NCI-H1417 (cell line): ENCODE results near the gene STRIT1.
"Not testable (repeated sequence)": the region's sequence is repeated elsewhere in the genome, so short reads cannot be mapped to it uniquely, and the experiment has no call there.

Experiments used
- DNase-seq, 3 experiments: peaks; one replicate each; lab custom pipeline; 2025; lab: John Stamatoyannopoulos, UW

The STRIT1 gene

GRCh38 chr3:155313300-155313699 is 19.8 kb upstream of the STRIT1 start:
- no peak for DNase-seq

GRCh38 chr3:155312781-155313180 is 19.3 kb upstream of the STRIT1 start:
- no peak for DNase-seq

- no peak for DNase-seq
These were observed 16.1 kb upstream of the STRIT1 start for GRCh38 chr3:155309581-155309980.

GRCh38 chr3:155308831-155309230 is 15.3 kb upstream of the STRIT1 start:
- DNase-seq = no peak

GRCh38 chr3:155307183-155307582 is 13.7 kb upstream of the STRIT1 start:
- DNase-seq = no peak

- DNase-seq = no peak
These were observed 10.9 kb upstream of the STRIT1 start for GRCh38 chr3:155304394-155304793.

- DNase-seq = no peak
These were observed 10.1 kb upstream of the STRIT1 start for GRCh38 chr3:155303540-155304097.

GRCh38 chr3:155302891-155303290 is 9.4 kb upstream of the STRIT1 start:
- DNase-seq = no peak

GRCh38 chr3:155302481-155302880 is 9.0 kb upstream of the STRIT1 start:
- DNase-seq = no peak

GRCh38 chr3:155297100-155297499 is 3.6 kb upstream of the STRIT1 start:
- no peak for DNase-seq

- DNase-seq = no peak
These were observed 2.9 kb upstream of the STRIT1 start for GRCh38 chr3:155296413-155296812.

GRCh38 chr3:155292693-155293092 is 790 bp downstream of the STRIT1 start:
- no peak for DNase-seq

- DNase-seq = no peak
These were observed 1.4 kb downstream of the STRIT1 start for GRCh38 chr3:155292133-155292532.

- DNase-seq = no peak
These were observed 6.7 kb downstream of the STRIT1 start for GRCh38 chr3:155286736-155287135.

- DNase-seq = no peak
These were observed 7.5 kb downstream of the STRIT1 start for GRCh38 chr3:155285936-155286335.

- no peak for DNase-seq
These were observed 10.1 kb downstream of the STRIT1 start for GRCh38 chr3:155283092-155284056.

GRCh38 chr3:155282385-155283091 is 10.9 kb downstream of the STRIT1 start:
- no peak for DNase-seq

- no peak for DNase-seq
These were observed 11.6 kb downstream of the STRIT1 start for GRCh38 chr3:155281912-155282311.

- DNase-seq = not testable (repeated sequence)
These were observed 17.4 kb downstream of the STRIT1 start for GRCh38 chr3:155276089-155276488.

- not testable (repeated sequence) for DNase-seq
These were observed 18.2 kb downstream of the STRIT1 start for GRCh38 chr3:155275159-155275754.

GRCh38 chr3:155274435-155274834 is 19.0 kb downstream of the STRIT1 start:
- not testable (repeated sequence) for DNase-seq

- DNase-seq = no peak
These were observed 22.2 kb downstream of the STRIT1 start for GRCh38 chr3:155271343-155271613.
